Stimulated activated CD4-positive, alpha-beta T cell treated with anti-CD3 and anti-CD28 coated beads, Interleukin-2, amount 100 ng/mL, for 48 hours (primary cell): ENCODE data around the gene AP2A2.
"Not testable (repeated sequence)": the region's sequence is repeated elsewhere in the genome, so short reads cannot be mapped to it uniquely, and the experiment has no call there.

Experiments used
- DNase-seq, 2 donors: peaks; one replicate each; pipeline ENCODE4 v3.0.0-alpha.2; 2020

AP2A2 gene

DNA sequence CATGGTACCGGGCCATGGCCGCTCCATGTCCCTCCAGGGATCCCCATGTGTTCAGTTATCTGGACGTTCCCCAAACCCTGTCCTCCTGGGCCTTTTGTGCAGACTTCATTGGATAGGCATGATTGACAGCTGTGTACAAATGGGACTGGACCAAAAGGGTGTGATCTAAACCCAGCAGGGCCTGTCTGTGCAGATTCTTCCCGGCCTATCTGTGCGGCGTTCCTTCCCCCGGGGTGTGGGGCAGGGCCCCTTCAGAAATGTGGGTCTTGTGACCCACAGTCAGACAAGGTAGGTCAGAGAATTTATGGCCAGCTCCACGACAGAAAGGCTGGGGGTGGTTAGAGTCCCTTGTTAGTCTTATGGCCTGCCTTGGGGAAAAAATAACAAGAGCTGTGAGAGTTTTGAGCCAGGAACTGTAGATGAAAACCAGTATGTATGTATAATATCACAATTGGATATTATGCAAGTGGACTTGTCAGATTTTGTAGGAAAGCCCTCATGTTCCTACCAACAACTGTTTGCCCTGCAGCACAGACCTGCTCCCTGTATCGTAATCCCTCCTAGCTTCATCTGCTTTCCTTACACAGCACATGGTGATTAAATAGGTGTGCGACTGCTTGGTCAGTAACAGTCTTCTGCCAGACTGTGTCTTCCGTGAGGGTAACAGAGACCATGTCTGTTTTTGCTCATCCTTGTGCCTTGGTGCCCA lies 31.7 kb downstream of the AP2A2 start:
- DNase-seq, result no peak

DNA sequence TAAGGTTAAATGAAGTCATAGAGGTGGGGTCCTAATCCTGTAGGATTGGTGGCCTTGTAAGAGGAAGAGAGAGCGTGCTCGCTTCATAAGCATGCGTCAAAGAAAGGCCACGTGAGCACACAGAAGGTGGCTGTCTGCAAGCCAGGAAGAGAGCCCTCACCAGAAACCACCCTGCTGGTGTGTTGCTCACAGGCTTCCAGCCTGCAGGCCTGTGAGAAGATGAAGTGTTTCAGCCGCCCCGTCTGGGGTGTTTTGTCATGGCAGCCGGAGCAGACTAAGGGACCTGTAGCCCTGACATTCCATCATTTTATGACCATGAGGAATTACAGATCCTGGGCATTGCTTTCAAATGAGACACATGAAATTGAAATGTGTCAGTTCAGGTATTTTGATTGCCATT lies 32.4 kb downstream of the AP2A2 start:
- DNase-seq, result no peak

DNA sequence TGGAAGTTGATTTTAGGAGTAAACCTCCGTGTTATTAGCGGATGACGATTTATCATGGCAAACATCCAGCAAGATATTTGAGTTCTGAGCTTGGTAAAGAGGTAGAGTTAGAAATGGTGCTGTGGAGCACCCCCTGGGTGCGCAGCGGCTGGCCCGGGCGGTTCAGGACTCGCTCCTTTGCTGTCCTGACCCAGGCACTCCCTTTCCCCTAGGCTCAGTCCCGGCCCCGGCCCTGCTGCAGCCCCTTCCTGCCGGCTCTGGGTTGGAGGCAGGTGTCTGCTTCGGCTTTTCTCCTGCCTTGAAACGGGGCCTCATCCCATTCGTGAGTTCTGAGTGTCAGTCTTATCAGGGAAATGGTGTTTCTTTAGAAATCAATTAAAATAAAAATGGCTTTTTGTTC lies 33.4 kb downstream of the AP2A2 start:
- DNase-seq, result no peak

DNA sequence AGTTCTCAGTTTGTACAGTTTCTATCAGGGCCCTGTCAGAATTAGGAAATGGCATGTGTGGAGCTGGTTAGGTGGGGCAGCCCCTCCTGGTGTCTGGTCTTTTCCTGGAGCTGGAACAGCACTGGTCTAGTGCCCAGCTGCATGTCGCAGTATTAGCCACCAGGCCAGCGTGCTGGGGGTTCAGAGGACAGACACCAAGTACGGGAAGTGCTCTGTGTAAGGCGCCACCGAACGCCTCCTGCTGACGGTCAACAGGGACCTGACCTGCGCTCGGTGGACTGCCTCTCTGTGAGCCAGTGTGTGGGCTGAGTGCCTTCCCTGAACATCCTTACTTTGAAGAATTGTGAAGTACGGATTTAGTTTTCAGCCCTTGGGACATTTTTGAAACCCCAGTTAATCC lies 33.9 kb downstream of the AP2A2 start:
- no peak for DNase-seq

DNA sequence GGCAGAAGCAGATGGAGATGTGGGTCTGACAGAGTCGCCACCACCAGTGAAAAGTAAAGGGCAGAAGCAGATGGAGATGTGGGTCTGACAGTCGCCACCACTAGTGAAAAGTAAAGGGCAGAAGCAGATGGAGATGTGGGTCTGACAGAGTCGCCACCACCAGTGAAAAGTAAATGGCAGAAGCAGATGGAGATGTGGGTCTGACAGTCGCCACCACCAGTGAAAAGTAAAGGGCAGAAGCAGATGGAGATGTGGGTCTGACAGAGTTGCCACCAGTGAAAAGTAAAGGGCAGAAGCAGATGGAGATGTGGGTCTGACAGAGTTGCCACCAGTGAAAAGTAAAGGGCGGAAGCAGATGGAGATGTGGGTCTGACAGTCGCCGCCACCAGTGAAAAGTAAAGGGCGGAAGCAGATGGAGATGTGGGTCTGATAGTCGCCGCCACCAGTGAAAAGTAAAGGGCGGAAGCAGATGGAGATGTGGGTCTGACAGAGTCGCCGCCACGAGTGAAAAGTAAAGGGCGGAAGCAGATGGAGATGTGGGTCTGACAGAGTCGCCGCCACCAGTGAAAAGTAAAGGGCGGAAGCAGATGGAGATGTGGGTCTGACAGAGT lies 35.7 kb downstream of the AP2A2 start:
- not testable (repeated sequence) for DNase-seq

DNA sequence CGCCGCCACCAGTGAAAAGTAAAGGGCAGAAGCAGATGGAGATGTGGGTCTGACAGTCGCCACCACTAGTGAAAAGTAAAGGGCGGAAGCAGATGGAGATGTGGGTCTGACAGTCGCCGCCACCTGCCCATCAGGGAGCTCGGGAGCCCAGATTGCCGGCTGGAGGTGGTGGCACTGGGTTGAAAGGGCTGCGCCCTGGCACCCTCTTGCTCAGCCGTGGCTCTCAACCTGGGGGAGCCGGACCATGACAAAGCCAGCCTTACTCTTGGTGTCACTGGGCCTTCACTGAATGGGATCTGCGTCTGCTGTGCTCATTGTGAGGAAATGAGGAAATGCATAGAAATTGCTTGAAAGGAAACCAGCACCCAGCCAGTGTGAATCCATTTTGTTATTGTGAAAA lies 36.3 kb downstream of the AP2A2 start:
- no peak for DNase-seq

DNA sequence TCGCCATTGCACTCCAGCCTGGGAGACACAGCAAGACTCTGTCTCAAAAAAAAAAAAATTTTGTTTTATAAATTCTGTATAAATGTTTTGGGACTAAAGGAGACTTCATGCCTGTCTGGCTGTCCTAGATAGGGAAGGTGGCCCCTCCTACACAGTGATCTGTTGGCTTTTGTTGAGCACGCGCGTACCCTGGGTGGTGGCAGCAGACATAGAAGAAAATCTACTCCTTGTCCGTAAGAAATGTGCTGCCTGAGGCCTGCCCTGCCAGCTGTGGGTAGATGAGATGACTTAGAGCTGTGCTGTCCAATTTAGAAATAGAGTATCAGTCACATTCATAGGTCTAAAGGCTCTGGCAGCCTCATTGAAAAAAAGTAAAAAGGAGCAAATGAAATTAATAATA lies 37.0 kb downstream of the AP2A2 start:
- DNase-seq, result no peak

DNA sequence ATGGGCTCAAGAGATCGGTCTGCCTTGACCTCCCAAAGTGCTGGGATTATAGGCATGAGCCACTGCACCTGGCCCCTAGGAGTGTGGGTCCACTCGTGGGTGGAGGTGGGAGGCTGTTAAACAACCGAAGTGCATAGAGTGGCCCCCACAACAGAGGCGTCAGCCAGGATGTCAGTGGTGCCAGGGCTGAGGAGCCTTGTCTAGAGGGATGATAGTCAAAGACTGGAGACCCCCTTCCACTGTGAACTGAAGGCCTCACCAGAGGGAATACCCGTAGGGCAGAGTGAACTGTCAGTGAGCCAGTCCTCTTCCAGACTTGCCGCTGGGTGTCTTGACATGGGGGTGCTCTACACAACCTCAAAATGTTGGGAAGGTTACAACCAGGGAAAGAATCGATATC lies 38.2 kb downstream of the AP2A2 start:
- no peak for DNase-seq

DNA sequence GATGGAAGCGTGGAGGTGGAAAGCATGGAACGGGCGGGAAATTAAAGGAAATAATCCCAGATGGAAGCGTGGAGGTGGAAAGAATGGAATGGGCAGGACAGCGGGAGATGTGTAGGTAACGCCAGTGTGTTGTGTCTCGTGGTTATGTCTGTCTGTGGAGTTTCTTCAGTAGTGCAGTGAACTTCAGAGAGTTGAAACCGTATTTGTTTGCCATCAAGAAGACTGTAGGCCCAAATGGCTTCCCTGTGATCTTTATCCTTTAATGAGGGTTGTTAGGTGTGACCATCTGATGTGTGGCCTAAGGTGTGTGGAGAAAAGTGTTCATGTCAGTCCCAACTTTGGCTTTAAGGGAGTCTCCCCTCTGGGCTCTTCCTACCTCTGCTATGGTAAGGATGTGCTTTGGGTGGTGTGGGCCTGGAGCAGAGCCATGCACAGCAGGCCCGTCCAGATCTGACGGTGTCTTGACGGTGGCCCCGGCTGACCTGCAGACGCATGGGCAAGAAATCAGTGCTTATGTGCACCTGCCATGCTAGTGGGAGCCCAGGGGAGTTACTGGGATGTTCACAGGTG lies 39.6 kb downstream of the AP2A2 start:
- DNase-seq, result no peak

DNA sequence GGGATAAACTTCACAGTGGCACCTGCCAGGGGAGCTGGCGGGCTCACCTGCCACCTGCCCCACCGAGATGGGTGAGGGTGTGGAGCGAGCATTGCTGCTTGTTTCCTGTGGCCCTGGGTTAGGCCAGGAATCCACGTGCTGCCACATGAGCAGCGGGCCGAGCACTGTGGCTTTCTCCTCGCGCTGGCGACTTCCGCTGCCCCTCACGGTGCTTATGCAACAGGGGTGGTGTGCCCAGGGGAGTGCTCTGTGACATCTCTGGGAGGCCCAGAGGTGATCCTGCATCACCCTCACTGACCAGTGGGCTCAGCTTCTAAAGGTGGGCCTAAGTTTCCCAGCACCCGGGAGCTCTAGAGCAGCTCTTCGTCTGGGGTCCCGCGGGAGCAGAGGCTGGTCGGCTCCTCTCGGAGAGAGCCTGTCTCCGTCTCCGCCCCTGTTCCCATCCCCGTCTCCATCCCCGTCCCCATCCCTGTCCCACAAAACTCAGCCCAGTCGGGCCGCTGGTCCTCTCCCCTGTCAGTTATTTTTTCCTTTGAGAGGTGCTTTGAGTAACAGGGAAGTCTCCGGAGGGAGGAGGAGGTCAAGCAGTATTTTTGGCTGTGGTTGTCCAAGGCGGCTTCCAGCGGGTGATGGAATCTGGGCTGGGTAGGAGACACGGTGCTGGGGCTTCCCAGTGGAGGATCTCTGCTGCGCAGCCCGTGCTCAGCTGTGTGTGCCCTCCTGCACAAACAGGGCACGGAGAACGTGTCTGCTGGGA lies 42.5 kb downstream of the AP2A2 start:
- no peak for DNase-seq

DNA sequence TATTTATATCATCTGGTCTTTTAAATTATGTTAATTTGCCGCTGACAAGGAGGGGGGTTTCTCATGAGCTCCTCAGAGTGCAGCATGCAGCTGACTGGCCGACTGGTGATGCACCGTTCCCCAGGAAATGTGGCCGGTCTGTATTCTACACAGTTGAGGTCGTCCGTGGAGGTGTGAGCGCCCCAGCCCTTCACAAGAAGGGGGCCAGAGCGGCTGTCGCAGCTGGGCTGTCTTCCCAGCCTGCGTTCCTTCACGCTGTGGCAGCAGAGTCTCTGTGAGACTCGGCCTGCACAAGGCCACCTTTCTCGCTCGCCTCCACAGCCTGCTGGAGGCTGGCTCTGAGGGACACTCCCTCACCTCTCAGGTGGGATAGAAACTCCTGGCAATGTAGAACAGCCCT lies 43.2 kb downstream of the AP2A2 start:
- no peak for DNase-seq

DNA sequence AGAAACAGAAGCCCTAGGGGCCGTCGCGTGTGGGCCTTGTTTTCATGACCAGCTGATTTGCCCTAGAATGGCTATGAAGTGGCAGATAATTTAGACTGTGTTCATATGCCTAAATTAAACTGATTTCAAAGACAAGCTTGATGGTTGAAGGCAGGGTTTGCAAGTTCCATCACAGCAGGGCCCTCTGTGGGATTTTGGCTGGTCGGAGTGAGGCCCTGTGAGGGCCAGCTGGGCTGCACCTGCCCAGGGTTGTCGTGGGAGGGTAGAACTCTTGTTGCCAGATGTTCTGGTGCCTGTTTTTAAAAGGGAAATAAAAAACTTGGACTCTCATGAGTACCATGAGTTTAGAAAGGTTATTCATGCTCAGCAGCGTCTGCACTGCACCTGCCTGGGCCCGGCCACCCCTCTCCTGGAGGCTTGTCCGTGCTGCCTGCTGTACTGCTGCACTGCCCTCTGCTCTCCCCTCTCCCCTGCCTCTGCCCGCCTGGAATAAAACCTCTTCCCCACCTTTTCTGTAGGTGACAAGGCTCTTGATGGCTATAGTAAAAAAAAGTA lies 44.1 kb downstream of the AP2A2 start:
- no peak for DNase-seq

DNA sequence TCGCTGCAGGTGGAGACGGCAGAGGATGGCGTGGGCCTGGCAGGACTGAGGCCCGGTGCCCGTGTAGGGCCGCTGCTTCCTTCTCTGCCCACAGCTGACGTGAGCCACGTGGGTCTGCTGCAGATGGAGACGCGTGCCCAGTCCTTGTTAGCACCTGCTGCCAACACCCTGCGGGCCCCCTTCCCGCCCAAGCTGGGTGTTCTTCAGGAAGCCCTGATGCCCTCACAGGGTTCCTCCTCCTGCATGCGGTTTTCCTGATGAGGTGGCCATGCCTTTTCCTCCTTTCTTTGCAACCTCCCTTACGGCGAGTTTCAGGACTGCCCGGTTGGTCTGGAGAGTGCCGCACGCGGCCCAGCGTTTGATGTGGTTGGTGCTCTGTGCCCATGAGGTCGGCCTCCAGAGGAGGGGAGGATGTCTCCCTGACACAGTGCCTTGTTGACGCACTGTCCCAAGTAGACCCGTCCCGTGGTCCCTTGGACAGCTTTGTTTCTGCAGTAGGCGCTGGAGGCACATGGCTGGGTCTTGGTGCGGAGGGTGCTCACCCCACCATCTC lies 44.7 kb downstream of the AP2A2 start:
- DNase-seq, result no peak

DNA sequence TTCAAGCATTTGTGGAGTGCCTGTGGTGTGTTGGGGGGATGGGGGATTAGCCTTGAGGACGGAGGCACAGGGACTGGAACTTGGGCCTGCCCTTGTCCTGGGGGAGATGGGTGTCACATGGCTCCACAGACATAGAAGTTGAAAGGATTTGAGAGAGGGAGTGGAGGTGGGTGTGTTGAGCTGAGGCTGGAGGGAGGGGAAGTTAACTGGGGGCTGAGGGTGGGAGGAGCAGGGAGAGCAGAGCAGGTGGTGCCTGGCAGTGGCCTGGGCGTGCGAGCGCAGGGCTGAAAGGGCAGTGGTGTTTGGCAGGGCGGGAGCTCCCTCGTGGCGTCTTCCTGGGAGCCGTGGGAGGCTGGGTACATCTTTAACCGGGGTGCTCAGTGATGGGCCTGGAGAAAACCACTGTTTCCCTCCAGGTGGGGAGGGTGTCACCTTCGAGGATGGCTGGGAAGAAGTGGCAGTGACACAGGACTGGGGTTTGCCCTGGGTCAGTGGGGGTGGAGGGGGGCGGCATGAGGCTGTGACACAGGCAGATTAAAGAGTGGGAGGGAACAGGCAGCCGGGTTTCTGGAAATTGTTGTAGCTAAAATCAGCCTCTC lies 45.5 kb downstream of the AP2A2 start:
- DNase-seq, result no peak

DNA sequence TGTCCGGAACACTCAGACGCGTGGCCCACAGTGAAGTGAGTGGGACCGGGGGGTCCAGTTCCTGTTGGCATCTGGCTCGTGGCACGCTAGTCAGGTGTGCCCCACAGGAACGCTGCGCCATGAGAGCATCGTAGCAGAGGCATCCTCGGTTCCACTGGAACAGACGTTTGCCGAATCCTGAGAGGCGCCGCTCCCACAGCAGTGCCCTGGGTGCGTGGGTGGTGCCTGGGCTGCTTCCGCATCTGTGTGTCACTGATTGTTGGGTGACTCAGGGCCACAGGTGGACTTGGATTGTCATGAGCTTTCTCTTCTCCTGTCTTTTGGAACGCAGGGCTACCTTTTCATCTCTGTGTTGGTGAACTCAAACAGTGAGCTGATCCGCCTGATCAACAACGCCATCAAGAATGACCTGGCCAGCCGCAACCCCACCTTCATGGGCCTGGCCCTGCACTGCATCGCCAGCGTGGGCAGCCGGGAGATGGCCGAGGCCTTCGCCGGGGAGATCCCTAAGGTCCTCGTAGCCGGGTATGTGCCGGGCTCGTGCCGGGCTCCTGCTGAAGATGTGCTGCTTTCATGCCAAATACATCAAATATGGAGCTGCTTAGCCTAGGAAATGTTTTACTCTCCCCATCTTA lies 46.2 kb downstream of the AP2A2 start:
- no peak for DNase-seq

DNA sequence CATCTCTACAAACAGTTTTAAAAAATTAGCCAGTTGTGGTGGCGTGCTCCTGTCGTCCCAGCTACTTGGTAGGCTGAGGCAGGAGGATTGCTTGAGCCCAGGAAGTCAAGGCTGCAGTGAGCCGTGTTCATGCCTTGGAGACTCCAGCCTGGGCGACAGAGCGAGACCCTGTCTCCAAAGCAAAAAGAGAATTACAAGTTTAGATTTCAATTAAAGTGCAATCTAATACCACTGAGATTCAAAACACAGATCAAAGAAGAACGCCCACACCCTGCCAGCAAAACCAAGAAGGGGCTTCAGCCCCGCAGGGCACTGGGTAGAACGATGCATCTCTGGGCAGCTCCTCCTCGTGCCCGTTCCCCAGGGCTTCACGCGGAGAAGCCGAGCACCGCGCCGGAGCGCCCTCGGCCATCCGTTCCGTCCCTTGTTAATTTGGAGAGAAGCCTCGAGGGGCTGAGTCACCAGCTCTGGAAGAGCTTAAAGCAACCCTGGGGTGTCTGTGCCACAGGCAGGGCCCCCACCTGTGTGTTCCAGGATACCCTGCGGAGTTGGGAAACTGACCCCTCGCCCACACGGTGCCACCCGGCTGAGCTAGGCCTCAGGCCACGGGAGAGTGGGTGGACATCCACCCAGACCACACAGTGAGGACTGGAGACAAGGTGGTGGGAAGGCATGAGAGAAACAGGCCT lies 47.0 kb downstream of the AP2A2 start:
- no peak for DNase-seq

DNA sequence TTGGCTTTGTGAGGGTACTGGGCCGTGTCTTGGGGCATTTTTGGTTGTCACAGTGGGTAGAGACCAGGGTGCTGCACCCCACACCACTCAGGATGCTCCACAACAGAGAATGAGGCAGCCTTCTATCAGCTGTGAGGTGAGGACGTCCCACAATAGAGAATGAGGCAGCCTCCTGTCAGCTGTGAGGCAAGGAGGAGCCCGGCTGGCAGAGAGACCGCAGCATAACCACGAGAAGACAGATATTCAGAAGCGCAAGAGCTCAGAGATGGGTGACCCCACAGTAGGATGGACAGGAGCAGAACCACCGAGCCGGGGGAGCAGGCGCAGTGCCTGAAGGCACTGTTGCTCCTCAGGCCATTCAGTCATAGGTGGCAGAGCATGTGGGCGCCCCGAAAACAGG lies 47.6 kb downstream of the AP2A2 start:
- DNase-seq, result no peak

DNA sequence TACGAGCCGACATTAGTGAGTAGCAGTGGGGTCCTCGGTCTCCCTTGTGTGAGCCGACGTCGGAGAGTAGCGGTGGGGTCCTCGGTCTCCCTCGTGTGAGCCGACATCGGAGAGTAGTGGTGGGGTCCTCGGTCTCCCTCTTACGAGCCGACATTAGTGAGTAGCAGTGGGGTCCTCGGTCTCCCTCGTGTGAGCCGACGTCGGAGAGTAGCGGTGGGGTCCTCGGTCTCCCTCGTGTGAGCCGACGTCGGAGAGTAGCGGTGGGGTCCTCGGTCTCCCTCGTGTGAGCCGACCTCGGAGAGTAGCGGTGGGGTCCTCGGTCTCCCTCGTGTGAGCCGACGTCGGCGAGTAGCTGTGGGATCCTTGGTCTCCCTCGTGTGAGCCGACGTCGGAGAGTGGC lies 49.7 kb downstream of the AP2A2 start:
- not testable (repeated sequence) for DNase-seq

DNA sequence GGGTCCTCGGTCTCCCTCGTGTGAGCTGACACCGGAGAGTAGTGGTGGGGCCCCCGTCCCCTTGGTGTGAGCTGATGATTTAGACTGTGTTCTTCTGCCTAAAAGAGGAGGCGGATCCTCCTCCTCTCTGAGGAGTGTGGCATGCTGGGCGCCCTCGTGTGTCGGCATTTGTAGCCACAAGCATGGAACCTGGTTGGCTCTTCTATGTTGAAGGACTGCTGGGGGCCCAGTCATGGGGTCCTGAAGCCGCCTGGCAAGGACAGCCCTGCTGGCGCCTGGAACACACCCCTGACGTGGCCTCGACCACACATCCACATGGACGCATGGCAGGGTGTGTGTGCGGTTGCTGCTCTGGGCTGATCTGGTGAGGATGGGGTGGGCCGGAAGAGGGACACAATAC lies 50.2 kb downstream of the AP2A2 start:
- DNase-seq, result no peak

DNA sequence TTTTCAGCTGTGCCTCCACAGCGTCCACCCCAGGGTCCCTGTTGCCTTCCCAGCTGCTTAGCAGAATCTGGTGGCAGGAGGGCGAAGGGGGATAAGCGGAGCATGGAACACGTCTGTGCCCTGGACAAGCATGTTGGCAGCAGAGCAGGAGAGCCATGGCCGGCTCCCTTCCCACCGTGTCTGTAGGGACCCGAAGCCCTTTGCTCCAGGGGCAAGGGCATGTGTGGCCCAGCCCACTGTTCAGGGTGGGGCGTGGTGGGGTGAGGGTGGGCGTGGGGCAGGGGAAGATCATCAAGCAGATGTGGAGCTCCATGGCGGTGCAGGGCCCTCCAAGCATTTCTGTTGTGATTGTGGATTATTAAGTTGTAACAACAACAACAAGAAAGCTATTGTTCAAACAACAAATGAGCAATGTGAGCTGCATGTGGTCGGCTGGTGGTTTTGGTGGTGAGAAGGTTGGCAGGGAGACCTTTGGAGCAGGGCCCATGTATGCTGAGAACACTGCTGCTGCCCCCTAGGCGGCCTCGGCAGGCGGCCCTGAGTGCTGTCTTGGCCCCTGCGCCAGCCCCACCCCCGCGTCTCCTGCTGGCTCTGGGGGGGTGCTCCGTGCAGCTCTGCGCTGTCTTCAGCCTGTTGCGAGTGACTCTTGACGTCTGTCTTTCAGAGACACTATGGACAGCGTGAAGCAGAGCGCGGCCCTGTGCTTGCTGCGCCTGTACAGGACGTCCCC lies 50.9 kb downstream of the AP2A2 start:
- no peak for DNase-seq
